H1 (cell line): Measurements from ENCODE around the gene METTL21A. TPM values are rescaled to one million over a fixed set of nuclear protein-coding genes. Genes with fewer than 3 reads are reported as not detected.

Source experiments
- CTCF ChIA-PET: fragments of 300-600 bp; sonication (Branson Sonifier 250); formaldehyde crosslinking; loops from one replicate; lab custom pipeline; 2021; ENCODE audit not compliant: partially characterized antibody; lab: Charles Lee
- POLR2A ChIA-PET: fragments of 300-600 bp; sonication (Branson Sonifier 250); formaldehyde crosslinking; loops from one replicate; lab custom pipeline; 2021; ENCODE audit warnings: inconsistent platforms; ENCODE audit not compliant: partially characterized antibody; lab: Charles Lee
- DNase-seq, 2 experiments: peaks; one replicate each; pipeline versions ENCODE4 v3.0.0 to v3.0.0-alpha.2; 2010 to 2022; ENCODE audit warnings: low spot score in 2 of 2, low read depth in 1 of 2, mixed read lengths in 1 of 2
- FAIRE-seq: peaks from 2 replicates; lab custom pipeline; 2011; peaks lifted over from hg19 to GRCh38; lab: Jason Lieb, UNC
- H2AFZ ChIP-seq: 2 replicates; pipeline ENCODE4 v1.8.1; 2012; ENCODE audit warnings: low read length, inconsistent platforms
- H2AK5ac ChIP-seq: 2 replicates; pipeline ENCODE4 v1.6.1; 2013; ENCODE audit warnings: low read depth, low read length
- H2BK120ac ChIP-seq: replicated peaks from 2 replicates; pipeline ENCODE3; 2013; ENCODE audit warnings: low read depth, low read length, inconsistent platforms
- H2BK12ac ChIP-seq: 2 replicates; pipeline ENCODE4 v1.6.1; 2013; ENCODE audit warnings: low read depth, low read length
- H2BK15ac ChIP-seq: 2 replicates; pipeline ENCODE4 v1.6.1; 2013; ENCODE audit warnings: low read length
- H2BK20ac ChIP-seq: 2 replicates; pipeline ENCODE4 v1.6.1; 2013; ENCODE audit warnings: low read length
- H2BK5ac ChIP-seq: 2 replicates; pipeline ENCODE4 v1.6.1; 2013; ENCODE audit warnings: low read depth, low read length
- H3K14ac ChIP-seq: 2 replicates; pipeline ENCODE4 v1.6.1; 2013; ENCODE audit warnings: inconsistent platforms; ENCODE audit not compliant: insufficient read length
- H3K18ac ChIP-seq: 2 replicates; pipeline ENCODE4 v1.6.1; 2013; ENCODE audit warnings: low read length; ENCODE audit errors: extremely low read depth
- H3K23ac ChIP-seq: 2 replicates; pipeline ENCODE4 v1.6.1; 2013; ENCODE audit warnings: inconsistent platforms; ENCODE audit not compliant: insufficient read length
- H3K23me2 ChIP-seq: 2 replicates; pipeline ENCODE4 v1.6.1; 2013; ENCODE audit warnings: low read depth, low read length
- H3K27ac ChIP-seq: 2 replicates; pipeline ENCODE4 v1.6.1; 2011; ENCODE audit warnings: low read depth, low read length, inconsistent platforms
- H3K27me3 ChIP-seq, 4 experiments: replicated peaks in 1 of 4; 1 replicate in 1 of 4; 2 replicates in 3 of 4; pipeline versions ENCODE4 v1.6.1 to v1.8.1; 2011 to 2013; ENCODE audit warnings: low read length in 3 of 4, mild to moderate bottlenecking in 3 of 4, inconsistent platforms in 2 of 4, mixed read lengths in 2 of 4, moderate library complexity in 1 of 4; ENCODE audit not compliant: control insufficient read depth in 3 of 4, insufficient read depth in 3 of 4; ENCODE audit errors: extremely low read depth in 1 of 4
- H3K36me3 ChIP-seq, 4 experiments: 2 replicates each; pipeline versions ENCODE4 v1.6.1 to v1.8.1; 2011 to 2013; ENCODE audit warnings: mild to moderate bottlenecking in 4 of 4, low read length in 3 of 4, moderate library complexity in 2 of 4, control low read depth in 1 of 4, inconsistent platforms in 1 of 4; ENCODE audit not compliant: insufficient read depth in 4 of 4, control insufficient read depth in 2 of 4
- H3K4ac ChIP-seq: replicated peaks from 2 replicates; pipeline ENCODE3; 2013; ENCODE audit warnings: low read length, low read depth, mixed read lengths, inconsistent platforms; ENCODE audit not compliant: insufficient read length
- H3K4me1 ChIP-seq, 4 experiments: replicated peaks in 1 of 4; 1 replicate in 1 of 4; 2 replicates in 3 of 4; pipeline versions ENCODE4 v1.6.1 to v1.8.1; 2011 to 2013; ENCODE audit warnings: low read length in 3 of 4, inconsistent platforms in 2 of 4, mixed read lengths in 1 of 4; ENCODE audit not compliant: insufficient read depth in 4 of 4, control insufficient read depth in 3 of 4
- H3K4me2 ChIP-seq, 2 experiments: 2 replicates each; pipeline versions ENCODE4 v1.6.1 to v1.8.1; 2011 to 2013; ENCODE audit warnings: low read depth in 2 of 2, low read length in 2 of 2, control low read depth in 1 of 2, inconsistent platforms in 1 of 2, mild to moderate bottlenecking in 1 of 2; ENCODE audit not compliant: insufficient read depth in 1 of 2
- H3K4me3 ChIP-seq, 4 experiments: fragments of 200-600, 300-600 bp in 1 of 4; sonication (generic), shearing (Covaris generic), sonication (Bioruptor Twin) in 1 of 4; 2 replicates each; pipeline versions ENCODE4 v1.5.1 to v1.8.1; 2011 to 2016; ENCODE audit warnings: low read length in 4 of 4, low read depth in 3 of 4, control low read depth in 2 of 4, inconsistent platforms in 2 of 4, mild to moderate bottlenecking in 2 of 4, mixed read lengths in 1 of 4, moderate library complexity in 1 of 4; ENCODE audit not compliant: insufficient read depth in 2 of 4; ENCODE audit errors: extremely low read depth in 1 of 4
- H3K56ac ChIP-seq: replicated peaks from 2 replicates; pipeline ENCODE3; 2013; ENCODE audit warnings: low read depth, mild to moderate bottlenecking, mixed read lengths, low read length, inconsistent platforms; ENCODE audit not compliant: insufficient read length
- H3K79me1 ChIP-seq: 2 replicates; pipeline ENCODE4 v1.6.1; 2013; ENCODE audit warnings: low read depth, low read length, control low read depth
- H3K79me2 ChIP-seq, 2 experiments: 2 replicates each; pipeline versions ENCODE4 v1.6.1 to v1.8.1; 2012 to 2013; ENCODE audit warnings: low read length in 2 of 2, mild to moderate bottlenecking in 2 of 2, inconsistent platforms in 1 of 2; ENCODE audit not compliant: insufficient read depth in 2 of 2, control insufficient read depth in 1 of 2
- H3K9ac ChIP-seq, 4 experiments: replicated peaks in 1 of 4; 1 replicate in 1 of 4; 2 replicates in 3 of 4; pipeline versions ENCODE4 v1.6.1 to v1.8.1; 2011 to 2013; ENCODE audit warnings: low read depth in 3 of 4, low read length in 3 of 4, control low read depth in 2 of 4, mild to moderate bottlenecking in 2 of 4, moderate library complexity in 2 of 4, inconsistent platforms in 1 of 4; ENCODE audit errors: extremely low read depth in 1 of 4
- H3K9me3 ChIP-seq, 2 experiments: 2 replicates each; pipeline versions ENCODE4 v1.6.1 to v1.8.1; 2012 to 2013; ENCODE audit warnings: mild to moderate bottlenecking in 2 of 2, moderate library complexity in 2 of 2, control low read depth in 1 of 2, inconsistent platforms in 1 of 2, low read depth in 1 of 2, low read length in 1 of 2, mixed read lengths in 1 of 2; ENCODE audit not compliant: insufficient read depth in 2 of 2
- H4K20me1 ChIP-seq, 2 experiments: replicated peaks in 1 of 2; 2 replicates each; pipeline versions ENCODE3 to v1.8.1; 2011 to 2013; ENCODE audit warnings: inconsistent platforms in 2 of 2, low read length in 2 of 2, mild to moderate bottlenecking in 1 of 2; ENCODE audit not compliant: insufficient read depth in 2 of 2, control insufficient read depth in 1 of 2
- H4K5ac ChIP-seq: 2 replicates; pipeline ENCODE4 v1.6.1; 2013; ENCODE audit warnings: low read length, low read depth, mixed read lengths, inconsistent platforms; ENCODE audit not compliant: insufficient read length
- H4K8ac ChIP-seq: 2 replicates; pipeline ENCODE4 v1.8.0; 2013; ENCODE audit warnings: mild to moderate bottlenecking, moderate library complexity, low read length, inconsistent platforms; ENCODE audit not compliant: insufficient read depth; ENCODE audit errors: extremely low read depth
- H4K91ac ChIP-seq: replicated peaks from 2 replicates; pipeline ENCODE3; 2013; ENCODE audit warnings: low read length, mixed read lengths, inconsistent platforms; ENCODE audit not compliant: insufficient read length
- FOSL1 ChIP-seq: IDR thresholded peaks from 2 replicates; pipeline ENCODE4 v1.6.1; 2011; ENCODE audit warnings: mild to moderate bottlenecking, low read depth, low read length, moderate library complexity; ENCODE audit not compliant: insufficient read depth
- KDM5A ChIP-seq: fragments of 200-600 bp; IDR thresholded peaks from 2 replicates; pipeline ENCODE4 v1.7.1; 2012; ENCODE audit warnings: mild to moderate bottlenecking, low read length, inconsistent platforms, mixed read lengths
- NRF1 ChIP-seq: IDR thresholded peaks from 2 replicates; pipeline ENCODE4 v1.6.1; 2011; ENCODE audit warnings: mild to moderate bottlenecking, low read depth, low read length, improper control_type of control experiment
- whole genome bisulfite sequencing, 2 experiments: shearing (Covaris generic) in 1 of 2; methylation state at CpG; one replicate each; pipeline versions ENCODE4 v1.1.6 to v1.1.7; 2013 to 2015; ENCODE audit warnings: low lambda C conversion rate in 2 of 2, mixed read lengths in 2 of 2, inconsistent platforms in 1 of 2, low coverage in 1 of 2, missing lambda C conversion rate in 1 of 2; ENCODE audit not compliant: insufficient replicate concordance in 2 of 2, insufficient coverage in 1 of 2, insufficient read length in 1 of 2; ENCODE audit errors: extremely low coverage in 1 of 2, missing lambda C conversion rate in 1 of 2; 5-methylcytosine and 5-hydroxymethylcytosine counted together
- polyA plus RNA-seq, 7 experiments: library from polyadenylated mRNA; depleted of rRNA in 3 of 7; stranded (reverse) in 5 of 7; unstranded in 2 of 7; fragments of >200 nt in 5 of 7; fragments of 200-250 nt in 2 of 7; gene quantifications; 1 replicate in 5 of 7; 2 replicates in 1 of 7; 4 replicates in 1 of 7; pipeline versions ENCODE4 v1.2.1 to v1.2.3, GENCODE V29; 2011 to 2013; ENCODE audit warnings: missing spikeins in 2 of 7, mixed read lengths in 2 of 7
- total RNA-seq: library from RNA; stranded (reverse); fragmentation: NEBNext Ultra II Directional; extraction: Animal tissue kit (Norgen Biotek cat#: 25700); gene quantifications from 2 replicates; pipeline ENCODE4 v1.2.1, GENCODE V29; 2021

The METTL21A gene
- total and polyA plus RNA-seq, 2 of the 8 experiments (the other 6 are each of a cell fraction or from before 2014, with no cell fraction given), result 36.2 to 55.0 TPM

DNA sequence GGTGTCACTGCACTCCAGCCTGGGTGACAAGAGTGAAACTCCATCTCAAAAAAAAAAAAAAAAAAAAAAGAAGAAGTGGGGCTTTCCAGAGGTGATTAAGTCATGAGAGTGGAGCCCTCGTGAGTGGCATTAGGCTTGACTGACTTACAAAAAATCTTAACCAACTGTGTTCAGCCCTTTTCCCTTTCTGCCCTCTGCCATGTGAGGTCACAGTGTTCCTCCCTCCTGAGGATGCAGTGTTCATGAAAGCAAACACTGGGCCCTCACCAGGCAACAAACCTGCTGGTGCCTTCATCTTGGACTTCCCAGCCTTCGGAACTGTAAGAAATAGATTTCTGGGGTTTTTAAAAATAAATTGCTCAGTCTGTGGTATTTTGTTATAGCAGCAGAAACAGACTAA, 37.0 kb upstream of the METTL21A start:
- Histone ChIP-seq H4K8ac (no peak overlapping the region), H2AK5ac (no peak overlapping the region), H2BK5ac (no peak overlapping the region), H3K4me1 (peaks cover 0 to 5% (median 0%) of the 10 kb centered on the region in 4 experiments; a peak in 2 of 7 replicates)
- no peak for TF ChIP-seq KDM5A
- no peak for TF ChIP-seq FOSL1
- no peak for TF ChIP-seq NRF1
- TF ChIP-seq, all 59 proteins: peak for 0
- Histone ChIP-seq H3K27me3 (no peaks in the 10 kb centered on the region), H3K4me2 (no peak overlapping the region), H3K14ac (no peak overlapping the region), H3K23ac (no peak overlapping the region), H3K23me2 (no peaks in the 10 kb centered on the region), H3K9ac (no peak overlapping the region), H3K36me3 (no peaks in the 10 kb centered on the region), H3K79me1 (no peaks in the 10 kb centered on the region), H4K91ac (no peak overlapping the region), H3K4me3 (no peak overlapping the region), H3K4ac (no peak overlapping the region), H4K20me1 (no peaks in the 10 kb centered on the region), H2BK120ac (no peak overlapping the region), H2BK20ac (no peak overlapping the region), H2BK12ac (no peak overlapping the region), H4K5ac (no peak overlapping the region), H3K9me3 (no peaks in the 10 kb centered on the region), H3K27ac (no peak overlapping the region), H2BK15ac (no peak overlapping the region), H3K56ac (no peak overlapping the region), H2AFZ (no peak overlapping the region), H3K18ac (no peak overlapping the region), H3K79me2 (no peaks in the 10 kb centered on the region)
- ChIA-PET CTCF (no interaction called here), POLR2A (no interaction called here)
- no peak for DNase-seq
- WGBS, 2 experiments, result 94% methylated on average over 2 of the region's 2 CpGs; no CpG with 5 or more reads in 1 of the 2 experiments
- no peak for FAIRE-seq
